Activated gamma-delta T cell treated with anti-CD3 and anti-CD28 coated beads, Interleukin-2, amount 50 U/mL, for 16 hours (primary cell): ENCODE measurements around the gene TMC1.

Source experiments
- DNase-seq: peaks from one replicate; pipeline ENCODE4 v3.0.0-alpha.2; 2020; ENCODE audit warnings: low read depth

TMC1 gene

GRCh38 chr9:72615931-72616330 lies 94.5 kb downstream of the TMC1 start:
- no peak for DNase-seq

- DNase-seq = no peak
Observed at GRCh38 chr9:72618811-72619210, 97.4 kb downstream of the TMC1 start.

GRCh38 chr9:72622186-72622585 lies 100.8 kb downstream of the TMC1 start:
- DNase-seq = no peak

- DNase-seq = no peak
Observed at GRCh38 chr9:72623156-72623555, 101.7 kb downstream of the TMC1 start.

GRCh38 chr9:72627147-72627546 lies 105.7 kb downstream of the TMC1 start:
- DNase-seq = no peak

- DNase-seq = no peak
Observed at GRCh38 chr9:72627956-72628540, 106.6 kb downstream of the TMC1 start.

- no peak for DNase-seq
Observed at GRCh38 chr9:72633966-72634365, 112.6 kb downstream of the TMC1 start.

- DNase-seq = no peak
Observed at GRCh38 chr9:72635197-72635596, 113.8 kb downstream of the TMC1 start.

GRCh38 chr9:72636621-72637020 lies 115.2 kb downstream of the TMC1 start:
- no peak for DNase-seq

- DNase-seq = no peak
Observed at GRCh38 chr9:72643651-72644050, 122.2 kb downstream of the TMC1 start.

- no peak for DNase-seq
Observed at GRCh38 chr9:72646061-72646460, 124.7 kb downstream of the TMC1 start.

DNA sequence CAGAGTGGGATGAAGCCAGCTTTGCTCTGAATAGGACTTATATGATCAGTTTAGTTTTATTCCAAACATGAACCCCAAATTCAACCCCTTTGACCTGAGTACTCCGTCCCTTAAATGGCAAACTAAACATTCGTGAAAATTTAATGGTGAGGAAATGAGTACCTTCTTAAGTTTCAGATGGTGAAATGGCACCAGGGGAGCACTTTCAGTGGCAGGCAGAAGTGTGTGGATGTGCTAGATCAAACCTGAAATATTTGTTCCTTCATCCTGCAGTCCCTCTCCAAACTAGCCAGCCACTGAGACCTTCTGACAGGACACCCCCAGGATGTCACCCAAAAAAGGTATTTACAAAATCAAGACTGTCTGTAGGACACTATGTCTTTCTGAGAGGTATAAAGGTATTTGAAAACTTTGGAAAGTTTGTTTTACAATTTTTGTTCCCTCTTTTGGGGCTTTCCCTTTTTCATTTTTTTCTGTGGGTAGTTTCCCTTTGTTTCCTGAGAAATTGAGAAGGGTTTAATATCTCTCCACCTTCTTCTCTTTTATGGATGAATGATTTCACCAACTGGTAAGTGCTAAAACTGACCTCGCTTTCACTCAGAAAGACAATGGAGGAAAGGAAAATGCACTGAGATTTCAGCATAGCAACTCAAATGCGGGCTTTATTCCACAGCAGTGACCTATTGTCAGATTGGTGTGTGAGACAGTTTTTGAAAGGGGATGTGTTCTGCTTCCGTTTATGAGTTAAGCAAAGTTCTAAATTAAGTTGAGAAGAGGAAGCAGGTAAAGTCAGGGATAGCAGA lies 127.1 kb downstream of the TMC1 start:
- DNase-seq = no peak

- DNase-seq = no peak
Observed at GRCh38 chr9:72649127-72649442, 127.7 kb downstream of the TMC1 start.

- no peak for DNase-seq
Observed at GRCh38 chr9:72650206-72650605, 128.8 kb downstream of the TMC1 start.

DNA sequence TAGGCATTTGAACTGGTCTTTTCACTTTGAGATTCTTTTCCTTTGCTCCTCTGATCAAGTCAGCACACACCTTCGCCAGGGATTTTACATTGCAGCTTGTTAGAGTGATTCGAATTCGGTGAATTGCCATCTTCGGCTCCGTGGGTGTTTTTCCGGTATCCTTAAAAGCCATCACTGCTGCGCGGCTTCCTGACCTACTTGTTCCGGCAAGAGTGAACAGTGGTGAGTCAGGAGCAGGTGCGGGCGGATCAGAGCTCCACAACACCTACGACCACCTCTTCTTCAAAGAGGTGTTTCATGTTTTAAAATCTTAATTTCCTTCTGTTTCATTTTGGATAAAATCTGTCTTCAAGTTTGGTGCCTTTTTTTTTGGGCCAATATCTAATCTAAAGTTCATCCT lies 134.6 kb downstream of the TMC1 start:
- no peak for DNase-seq

DNA sequence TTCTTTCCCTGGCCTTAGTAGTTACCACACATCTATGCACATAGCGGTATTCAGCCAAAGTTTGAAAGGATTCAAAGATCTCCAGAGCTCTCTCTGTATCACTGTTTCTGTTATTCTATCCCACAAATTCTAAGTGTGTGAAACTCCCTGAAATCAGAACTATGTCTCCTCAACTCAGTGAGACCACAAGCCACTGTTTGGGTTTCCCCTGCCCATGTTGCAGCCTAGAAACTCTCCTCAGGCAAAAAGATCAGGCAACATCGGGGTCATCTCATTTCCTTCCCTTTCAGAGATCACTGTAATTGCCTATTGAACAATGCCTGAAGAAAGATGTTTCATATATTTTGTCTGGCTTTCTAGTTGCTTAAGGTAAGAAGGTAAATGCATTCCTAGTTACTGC lies 135.6 kb downstream of the TMC1 start:
- DNase-seq = no peak

- DNase-seq = no peak
Observed at GRCh38 chr9:72658703-72659102, 137.3 kb downstream of the TMC1 start.

GRCh38 chr9:72661401-72662135 lies 140.2 kb downstream of the TMC1 start:
- DNase-seq = no peak

DNA sequence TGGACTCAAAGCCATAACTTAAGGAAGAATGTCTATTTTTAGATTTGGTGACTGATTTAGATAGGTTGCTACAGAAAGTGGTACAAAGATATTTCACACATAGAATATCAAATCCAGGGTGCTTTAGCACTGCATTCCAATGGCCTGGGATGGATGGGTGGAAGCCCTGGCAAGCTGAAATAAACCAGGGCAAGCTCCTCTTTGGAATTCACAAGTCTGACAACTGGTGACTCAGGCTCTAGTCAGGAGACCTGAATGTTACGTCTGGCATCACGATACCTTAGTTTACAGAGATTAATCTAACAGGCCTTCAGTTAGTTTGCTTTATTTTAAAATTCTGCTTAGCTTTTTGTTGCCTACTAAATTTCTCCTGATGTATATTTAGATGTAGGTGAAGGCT lies 144.0 kb downstream of the TMC1 start:
- DNase-seq = no peak

DNA sequence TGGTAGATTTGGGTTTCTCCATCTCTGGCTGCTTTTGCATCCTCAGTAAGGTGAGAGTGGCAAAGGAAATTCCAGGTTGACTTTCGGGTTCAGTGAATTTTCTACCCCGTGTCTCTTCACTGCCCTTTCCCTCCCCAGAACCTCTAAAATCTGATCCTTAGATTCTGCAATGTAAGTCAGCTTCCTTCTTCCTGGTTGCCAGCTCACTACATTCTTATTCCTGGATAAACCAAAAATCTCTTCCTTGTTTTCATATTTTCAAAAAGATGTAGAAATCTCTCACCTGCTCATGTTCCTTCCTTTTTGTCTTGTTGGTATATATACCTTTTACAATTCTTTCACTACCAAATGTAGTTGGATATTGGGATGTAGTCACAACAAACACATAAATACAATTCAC lies 145.8 kb downstream of the TMC1 start:
- DNase-seq = no peak

DNA sequence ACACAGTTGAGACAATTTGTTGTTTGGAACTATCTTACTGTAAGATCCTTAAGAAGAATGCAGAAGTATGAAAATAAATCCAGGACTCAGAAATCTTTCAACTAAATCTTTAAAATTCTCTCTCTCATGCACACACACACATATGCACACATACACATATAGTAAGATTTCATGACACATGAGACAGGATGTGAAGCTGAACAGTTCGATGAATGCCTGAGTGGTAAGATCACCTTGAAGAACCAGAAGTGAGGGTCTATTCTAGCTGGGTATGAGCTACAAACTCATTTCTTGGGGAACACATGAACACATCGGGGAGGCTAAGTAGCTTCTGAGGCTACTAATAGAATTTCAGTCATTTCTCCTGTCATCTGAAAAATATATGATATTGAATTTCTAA lies 153.6 kb downstream of the TMC1 start:
- DNase-seq = no peak

GRCh38 chr9:72675586-72675985 lies 154.2 kb downstream of the TMC1 start:
- DNase-seq = no peak

- DNase-seq = no peak
Observed at GRCh38 chr9:72680593-72681282, 159.3 kb downstream of the TMC1 start.
